ENCODE data around the gene SUPV3L1.
A peak's percentile ranks its signal among the peaks of the same experiment; 100 is the strongest.

SUPV3L1 gene

GRCh38 chr10:69215405-69216171, 35.6 kb downstream of the SUPV3L1 start:
- peaks cover 3% of the 10 kb centered on the region for H3K36me3 Mint-ChIP-seq
- H3K27ac Mint-ChIP-seq: no peak overlapping the region
- peaks cover 7% of the 10 kb centered on the region for H3K4me1 Mint-ChIP-seq (ENCODE audit: low read depth)
- H3K27me3 Mint-ChIP-seq: peaks cover 2% of the 10 kb centered on the region
- H3K4me3 Mint-ChIP-seq: peak overlapping the region; percentile 39
- H3K9me3 Mint-ChIP-seq (ENCODE audit: low read depth): no peaks in the 10 kb centered on the region

DNA sequence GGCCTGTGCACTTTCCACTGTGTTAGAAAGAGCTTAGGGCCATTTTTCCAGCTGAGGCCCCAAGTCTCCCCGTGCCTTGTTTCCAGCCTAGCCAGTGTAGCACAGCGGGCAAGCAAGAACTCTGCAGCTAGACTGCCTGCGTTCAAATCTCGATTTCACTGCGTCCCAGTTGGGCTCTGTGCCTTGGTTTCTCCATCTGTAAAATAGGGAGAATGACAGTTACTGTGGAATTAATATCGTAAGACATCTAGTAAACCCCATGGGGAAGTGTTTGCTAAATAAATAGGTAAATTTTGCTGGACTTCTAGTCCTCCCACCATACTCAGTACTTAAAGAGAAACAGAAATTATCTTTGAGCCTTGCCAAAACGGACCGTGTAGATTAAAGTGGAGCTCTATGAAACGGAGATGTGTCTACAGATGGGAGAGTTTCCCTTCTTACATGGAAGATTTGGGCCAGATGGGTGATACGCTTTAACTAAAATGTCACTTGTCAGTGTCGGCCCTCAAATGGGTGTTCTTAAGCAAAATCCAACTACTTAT, 36.6 kb downstream of the SUPV3L1 start:
- Mint-ChIP-seq H3K4me3 (no peak overlapping the region), H3K4me1 (ENCODE audit: low read depth) (peaks cover 7% of the 10 kb centered on the region), H3K9me3 (ENCODE audit: low read depth) (no peaks in the 10 kb centered on the region), H3K27me3 (peaks cover 2% of the 10 kb centered on the region), H3K27ac (no peak overlapping the region), H3K36me3 (peaks cover 3% of the 10 kb centered on the region)

DNA sequence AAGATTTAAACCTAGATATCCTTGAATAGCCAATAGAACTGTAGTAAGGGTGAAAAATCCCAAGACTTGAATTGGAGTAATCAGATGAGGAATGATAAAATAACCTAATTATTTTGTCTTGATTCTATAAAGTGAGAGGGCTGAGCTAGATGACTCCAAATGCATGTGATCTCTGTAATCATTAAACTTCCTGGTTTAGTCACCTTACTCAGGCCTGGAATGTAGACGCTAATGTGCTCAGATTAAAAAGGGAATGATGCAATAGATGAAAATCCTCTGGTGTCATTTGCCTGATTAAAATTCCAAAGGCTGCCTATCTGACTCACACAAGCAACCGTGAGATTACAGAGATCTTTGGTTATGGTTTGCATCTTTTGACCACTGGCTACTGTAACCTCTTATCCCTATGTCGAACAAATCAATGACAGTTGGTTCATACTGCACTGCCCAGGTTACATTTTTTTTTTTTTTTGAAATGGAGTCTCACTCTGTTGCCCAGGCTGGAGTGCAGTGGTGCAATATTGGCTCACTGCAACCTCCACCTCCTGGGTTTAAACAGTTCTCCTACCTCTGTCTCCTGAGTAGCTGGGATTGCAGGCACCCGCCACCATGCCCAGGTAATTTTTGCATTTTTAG, 37.2 kb downstream of the SUPV3L1 start:
- peaks cover 2% of the 10 kb centered on the region for H3K27me3 Mint-ChIP-seq
- H3K4me3 Mint-ChIP-seq: no peak overlapping the region
- peaks cover 12% of the 10 kb centered on the region for H3K4me1 Mint-ChIP-seq (ENCODE audit: low read depth)

DNA sequence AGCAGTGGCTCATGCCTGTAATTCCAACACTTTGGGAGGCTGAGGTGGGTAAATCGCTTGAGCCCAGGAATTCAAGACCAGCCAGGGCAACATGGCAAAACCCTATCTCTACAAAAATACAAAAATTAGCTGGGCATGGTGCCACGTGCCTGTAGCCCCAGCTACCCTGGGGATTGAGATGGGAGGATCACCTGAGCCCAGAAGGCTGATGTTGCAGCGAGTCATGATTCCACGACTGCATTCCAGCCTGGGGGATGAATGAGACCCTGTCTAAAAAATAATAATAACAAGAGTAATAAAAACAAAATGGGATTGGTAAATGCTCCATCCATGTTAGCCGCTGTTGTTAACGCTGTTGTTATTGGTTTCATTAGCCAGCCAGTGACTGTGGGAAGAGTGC, 38.8 kb downstream of the SUPV3L1 start:
- Mint-ChIP-seq H3K27ac (no peak overlapping the region), H3K9me3 (ENCODE audit: low read depth) (no peaks in the 10 kb centered on the region), H3K36me3 (peaks cover 3% of the 10 kb centered on the region), H3K4me3 (no peak overlapping the region), H3K27me3 (peaks cover 2% of the 10 kb centered on the region), H3K4me1 (ENCODE audit: low read depth) (peaks cover 22% of the 10 kb centered on the region)

More for the DNA sequence above, 37.2 kb downstream of the SUPV3L1 start:
- H3K9me3 Mint-ChIP-seq (ENCODE audit: low read depth): no peaks in the 10 kb centered on the region
- H3K36me3 Mint-ChIP-seq: peaks cover 3% of the 10 kb centered on the region
- no peak overlapping the region for H3K27ac Mint-ChIP-seq

DNA sequence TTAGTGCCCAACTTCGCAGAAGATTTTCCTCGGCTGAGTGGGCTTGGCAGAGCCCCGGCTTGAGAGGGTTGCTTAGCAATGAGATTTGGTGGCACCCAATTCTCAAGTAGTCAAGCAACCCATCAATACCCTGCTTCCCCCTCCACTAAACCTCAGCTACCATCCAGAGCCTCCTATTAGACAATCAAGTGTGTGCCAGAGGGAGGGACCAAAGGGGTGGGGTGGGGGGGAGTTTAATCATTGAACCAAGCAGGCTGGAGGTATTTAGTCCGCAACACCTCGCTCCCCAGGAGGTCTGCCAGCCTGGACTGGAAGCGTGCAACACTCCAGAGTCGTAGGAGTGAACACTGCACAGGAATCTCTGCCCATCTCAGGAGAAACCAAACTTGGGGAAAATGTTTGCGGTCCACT, 40.0 kb downstream of the SUPV3L1 start, which contains the start of gene HKDC1:
HKDC1 (plus strand) TSS at position 292 of the 411 bp plus-strand sequence; CDS start at position 396, 104 bp downstream.
- Mint-ChIP-seq H3K27ac (no peak within 1 kb of the TSS), H3K9me3 (ENCODE audit: low read depth) (no peaks in the 10 kb centered on the region), H3K4me3 (no peak within 1 kb of the TSS), H3K4me1 (ENCODE audit: low read depth) (peaks cover 24% of the 10 kb centered on the region), H3K27me3 (no peaks in the 10 kb centered on the region), H3K36me3 (no peaks in the 10 kb centered on the region)

DNA sequence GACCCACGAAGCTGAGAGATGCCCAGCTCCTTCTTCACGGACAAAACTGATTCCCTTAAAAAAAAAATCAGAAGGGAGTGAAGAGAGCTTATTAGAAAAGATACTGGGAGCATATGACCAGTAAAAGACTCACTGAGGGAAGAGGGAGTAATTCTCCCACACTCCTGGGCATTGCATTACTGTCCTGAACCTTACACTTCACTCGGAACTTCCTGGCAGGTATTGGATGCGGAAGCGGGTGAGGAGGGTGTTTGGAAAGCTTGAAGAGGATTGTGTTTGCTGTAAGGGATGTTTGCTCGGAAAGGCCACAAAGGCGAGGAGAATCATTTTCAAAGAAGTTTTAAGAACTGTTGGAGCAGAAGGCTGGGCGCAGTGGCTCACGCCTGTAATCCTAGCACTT, 40.5 kb downstream of the SUPV3L1 start:
- no peaks in the 10 kb centered on the region for H3K9me3 Mint-ChIP-seq (ENCODE audit: low read depth)
- no peak overlapping the region for H3K4me3 Mint-ChIP-seq
- no peak overlapping the region for H3K27ac Mint-ChIP-seq
- H3K4me1 Mint-ChIP-seq (ENCODE audit: low read depth): peaks cover 21% of the 10 kb centered on the region
- no peaks in the 10 kb centered on the region for H3K36me3 Mint-ChIP-seq
- H3K27me3 Mint-ChIP-seq: no peaks in the 10 kb centered on the region

DNA sequence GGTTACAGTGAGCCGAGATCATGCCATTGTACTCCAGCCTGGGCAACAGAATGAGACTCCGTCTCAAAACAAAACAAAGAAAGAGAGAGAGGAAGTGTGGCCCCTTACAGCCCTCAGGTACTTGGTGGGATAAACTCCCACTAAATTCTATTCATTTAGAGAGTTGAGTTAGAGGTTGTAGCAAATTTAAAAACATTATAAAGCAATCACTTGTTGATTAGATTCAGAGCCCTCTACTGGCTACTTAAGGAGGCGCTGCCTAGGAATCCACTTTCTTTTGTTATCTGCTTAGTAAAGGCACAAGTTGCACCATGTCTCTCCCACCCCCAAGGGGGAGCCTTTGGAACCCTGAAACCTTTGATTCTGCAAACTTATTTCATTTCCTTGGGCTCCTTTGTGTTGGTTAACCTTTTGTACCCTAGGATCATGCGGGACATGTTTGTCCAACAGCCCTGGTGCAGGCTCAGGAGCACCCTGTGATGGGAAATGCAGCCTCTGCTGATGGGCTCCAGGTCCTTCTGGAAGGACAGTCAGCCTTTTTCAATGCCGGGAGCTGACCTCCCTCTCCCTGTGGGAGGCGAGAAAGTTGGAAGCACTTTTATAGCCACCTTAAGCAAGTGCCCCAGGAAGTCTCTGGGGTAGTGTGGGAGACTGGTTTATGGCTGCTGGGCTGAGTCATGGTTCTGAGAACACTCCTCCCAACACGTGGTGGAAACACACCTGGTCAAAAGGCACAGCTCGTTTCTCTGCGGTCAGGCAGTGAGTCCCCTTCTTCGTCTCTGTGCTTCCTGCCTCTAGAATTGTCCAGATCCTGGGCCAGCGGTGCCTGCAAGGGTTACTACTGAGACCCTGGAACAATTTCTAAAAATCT, 42.4 kb downstream of the SUPV3L1 start:
- Mint-ChIP-seq H3K9me3 (ENCODE audit: low read depth) (no peaks in the 10 kb centered on the region), H3K4me3 (peak overlapping the region; percentile 59), H3K4me1 (ENCODE audit: low read depth) (peaks cover 17% of the 10 kb centered on the region), H3K27me3 (no peaks in the 10 kb centered on the region), H3K27ac (peak overlapping the region; percentile 88), H3K36me3 (no peaks in the 10 kb centered on the region)

DNA sequence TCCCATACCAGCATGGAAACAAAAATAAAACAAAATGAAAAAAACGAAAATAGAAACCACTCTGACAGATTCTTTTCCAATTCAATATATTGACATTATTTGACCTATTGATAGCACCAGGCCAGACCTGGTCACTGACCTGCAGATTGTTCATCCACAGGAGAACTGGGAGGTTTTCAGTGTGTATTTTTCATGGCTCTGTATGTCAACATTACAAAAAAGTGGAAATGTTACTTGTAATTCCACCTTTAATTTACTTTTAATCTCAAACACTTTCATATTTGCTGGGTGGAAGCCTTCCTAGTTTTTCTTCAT, 43.0 kb downstream of the SUPV3L1 start:
- Mint-ChIP-seq H3K9me3 (ENCODE audit: low read depth) (no peaks in the 10 kb centered on the region), H3K27ac (peak overlapping the region; percentile 88), H3K4me3 (peak overlapping the region; percentile 59), H3K27me3 (no peaks in the 10 kb centered on the region), H3K4me1 (ENCODE audit: low read depth) (peaks cover 22% of the 10 kb centered on the region), H3K36me3 (no peaks in the 10 kb centered on the region)

GRCh38 chr10:69224862-69225657, 45.0 kb downstream of the SUPV3L1 start:
- Mint-ChIP-seq H3K36me3 (no peaks in the 10 kb centered on the region), H3K9me3 (ENCODE audit: low read depth) (no peaks in the 10 kb centered on the region), H3K27ac (no peak overlapping the region), H3K4me3 (no peak overlapping the region), H3K4me1 (ENCODE audit: low read depth) (peaks cover 42% of the 10 kb centered on the region), H3K27me3 (no peaks in the 10 kb centered on the region)

GRCh38 chr10:69225681-69226080, 45.6 kb downstream of the SUPV3L1 start:
- Mint-ChIP-seq H3K4me3 (no peak overlapping the region), H3K27ac (no peak overlapping the region), H3K9me3 (ENCODE audit: low read depth) (no peaks in the 10 kb centered on the region), H3K27me3 (no peaks in the 10 kb centered on the region), H3K4me1 (ENCODE audit: low read depth) (peaks cover 42% of the 10 kb centered on the region), H3K36me3 (no peaks in the 10 kb centered on the region)

DNA sequence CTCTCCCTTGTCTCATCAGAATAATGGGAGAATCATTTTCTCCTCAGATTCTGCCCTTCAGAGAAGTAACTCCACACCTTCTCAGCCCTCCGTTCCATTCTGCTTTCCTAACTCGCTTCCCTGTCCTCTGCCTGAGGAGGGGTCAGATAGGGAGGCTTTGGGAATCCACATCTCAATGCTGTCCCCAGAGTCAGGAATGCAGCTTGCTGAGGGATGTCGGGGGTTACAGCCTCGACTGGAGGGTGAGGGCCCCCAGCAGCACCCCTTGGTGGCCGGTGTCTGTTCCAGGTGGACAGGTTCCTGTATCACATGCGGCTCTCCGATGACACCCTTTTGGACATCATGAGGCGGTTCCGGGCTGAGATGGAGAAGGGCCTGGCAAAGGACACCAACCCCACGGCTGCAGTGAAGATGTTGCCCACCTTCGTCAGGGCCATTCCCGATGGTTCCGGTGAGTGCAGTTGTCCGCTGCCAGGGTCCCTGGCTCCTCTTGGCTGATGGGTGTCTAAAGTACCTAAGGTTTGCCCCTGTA, 47.0 kb downstream of the SUPV3L1 start:
- no peak overlapping the region for H3K4me3 Mint-ChIP-seq
- H3K27ac Mint-ChIP-seq: no peak overlapping the region
- no peaks in the 10 kb centered on the region for H3K36me3 Mint-ChIP-seq
- no peaks in the 10 kb centered on the region for H3K27me3 Mint-ChIP-seq
- peaks cover 47% of the 10 kb centered on the region for H3K4me1 Mint-ChIP-seq (ENCODE audit: low read depth)
- H3K9me3 Mint-ChIP-seq (ENCODE audit: low read depth): no peaks in the 10 kb centered on the region

- Mint-ChIP-seq H3K36me3 (no peaks in the 10 kb centered on the region), H3K9me3 (ENCODE audit: low read depth) (no peaks in the 10 kb centered on the region), H3K4me3 (no peak overlapping the region), H3K4me1 (ENCODE audit: low read depth) (peaks cover 46% of the 10 kb centered on the region), H3K27ac (no peak overlapping the region), H3K27me3 (no peaks in the 10 kb centered on the region)
These were observed 48.1 kb downstream of the SUPV3L1 start for GRCh38 chr10:69228151-69228550.

DNA sequence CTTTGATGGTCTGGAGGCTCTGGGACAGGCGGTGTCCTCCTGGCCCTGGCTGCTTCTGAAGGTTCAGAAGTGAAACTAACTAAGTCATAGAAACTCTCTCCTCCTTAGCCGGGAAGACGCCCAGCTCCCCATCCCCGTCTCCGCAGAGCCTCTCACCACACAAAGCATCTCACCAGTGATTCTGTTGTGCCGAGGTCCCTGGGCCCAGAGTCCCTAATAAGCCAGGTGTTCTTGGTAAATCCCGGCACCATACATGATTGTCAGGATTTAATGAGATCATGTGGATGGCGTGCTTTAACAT, 49.5 kb downstream of the SUPV3L1 start:
- Mint-ChIP-seq H3K9me3 (ENCODE audit: low read depth) (no peaks in the 10 kb centered on the region), H3K27ac (no peak overlapping the region), H3K4me1 (ENCODE audit: low read depth) (peaks cover 50% of the 10 kb centered on the region), H3K27me3 (no peaks in the 10 kb centered on the region), H3K36me3 (no peaks in the 10 kb centered on the region), H3K4me3 (no peak overlapping the region)

- H3K4me1 Mint-ChIP-seq (ENCODE audit: low read depth): peaks cover 48% of the 10 kb centered on the region
- no peaks in the 10 kb centered on the region for H3K36me3 Mint-ChIP-seq
- H3K27ac Mint-ChIP-seq: peak overlapping the region; percentile 24
- H3K9me3 Mint-ChIP-seq (ENCODE audit: low read depth): no peaks in the 10 kb centered on the region
- H3K4me3 Mint-ChIP-seq: no peak overlapping the region
- no peaks in the 10 kb centered on the region for H3K27me3 Mint-ChIP-seq
These were observed 50.1 kb downstream of the SUPV3L1 start for GRCh38 chr10:69230128-69230527.

All from activated naive CD8-positive, alpha-beta T cell (primary cell).